PFSK-1 (cell line): Measurements from ENCODE around the gene MRGPRG.

ENCODE experiments used
- FOXP2 ChIP-seq: optimal IDR thresholded peaks from 2 replicates; pipeline ENCODE3; 2011; ENCODE audit warnings: borderline replicate concordance, control low read depth, inconsistent platforms; ENCODE audit not compliant: insufficient read depth; ENCODE audit errors: extremely low read length, extremely low read depth
- POLR2AphosphoS5 ChIP-seq: IDR thresholded peaks from 2 replicates; pipeline ENCODE4 v1.6.1; 2012; ENCODE audit warnings: low read depth, mild to moderate bottlenecking, control low read depth, low read length, moderate library complexity
- REST ChIP-seq, 2 experiments: IDR thresholded peaks; 2 replicates each; pipeline versions ENCODE4 v1.6.1 to v1.8.0; 2011 to 2012; ENCODE audit warnings: low read depth in 2 of 2, low read length in 2 of 2, control low read depth in 1 of 2, inconsistent platforms in 1 of 2, mild to moderate bottlenecking in 1 of 2, moderate library complexity in 1 of 2; ENCODE audit not compliant: insufficient read depth in 1 of 2
- SIN3A ChIP-seq: IDR thresholded peaks from 2 replicates; pipeline ENCODE4 v1.6.1; 2012; ENCODE audit warnings: mild to moderate bottlenecking, low read length, moderate library complexity, borderline replicate concordance; ENCODE audit not compliant: insufficient read depth
- TAF1 ChIP-seq: IDR thresholded peaks from 2 replicates; pipeline ENCODE4 v1.6.1; 2012; ENCODE audit warnings: low read length, control low read depth, borderline replicate concordance; ENCODE audit not compliant: insufficient read depth

MRGPRG gene

DNA sequence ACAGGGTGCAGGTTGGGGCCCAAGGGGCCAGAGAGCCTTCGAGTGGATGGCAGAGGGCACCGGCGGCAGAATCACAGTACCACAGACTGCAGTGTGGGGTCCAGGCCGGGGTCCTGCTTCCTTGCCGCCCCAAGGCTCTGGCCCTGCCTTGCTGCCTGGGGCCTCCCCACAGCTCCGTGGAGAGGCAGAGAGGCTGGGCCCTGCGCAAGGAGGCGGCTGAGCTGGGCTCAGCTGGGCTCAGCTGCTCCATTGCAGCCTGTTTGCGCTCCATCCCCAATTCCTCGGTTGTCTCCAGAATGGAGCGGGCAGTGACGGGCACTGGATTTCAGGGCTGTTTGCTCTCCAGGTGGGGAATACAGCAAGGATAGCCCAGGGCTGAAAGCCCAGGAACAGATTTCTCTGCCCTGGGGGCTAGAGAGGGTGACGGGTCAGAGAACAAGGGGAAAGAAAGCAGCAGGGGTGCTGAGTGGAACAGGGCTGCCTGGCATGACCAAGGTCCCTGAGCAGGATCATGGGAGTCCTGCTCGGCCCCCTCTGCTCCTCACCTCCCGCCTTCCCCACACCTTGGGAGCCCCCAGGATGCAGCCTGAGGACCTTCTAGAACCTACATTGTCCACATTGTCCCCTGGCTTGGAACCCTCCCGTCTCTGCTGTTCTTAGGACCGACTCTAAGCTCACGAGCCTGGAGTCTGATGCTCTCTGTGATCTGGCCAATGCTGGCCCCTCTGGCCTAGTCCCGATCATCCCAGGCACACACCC is 18.9 kb downstream of the MRGPRG start:
- TF ChIP-seq FOXP2: no peak
- no peak for TF ChIP-seq REST (IDR thresholded peaks at IDR 0.05; ENCODE audit: insufficient read depth in 1 of 2, low read depth in 2 of 2, low read length in 2 of 2)
- no peak for TF ChIP-seq POLR2AphosphoS5
- TF ChIP-seq TAF1: no peak
- TF ChIP-seq SIN3A: no peak

DNA sequence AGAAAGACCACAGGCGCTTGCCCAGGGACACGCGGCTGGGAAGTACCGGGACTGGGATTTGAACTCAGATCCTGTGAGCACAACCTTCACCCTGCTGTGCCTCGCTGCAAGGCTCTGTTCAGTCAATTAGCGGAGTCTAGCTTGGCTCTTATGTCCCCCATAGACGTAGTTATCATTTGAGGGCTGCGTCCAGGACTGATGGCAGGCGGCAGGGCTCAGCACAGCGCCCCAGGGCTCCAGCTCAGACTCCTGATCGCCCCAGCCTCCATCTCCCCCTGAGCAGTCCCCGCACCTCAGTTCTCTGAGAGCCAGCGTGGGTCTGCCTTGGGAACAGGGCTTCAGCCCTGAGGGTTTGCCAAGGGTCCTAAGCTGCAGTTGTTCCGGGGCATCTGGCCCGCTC is 19.8 kb downstream of the MRGPRG start:
- no peak for TF ChIP-seq REST (IDR thresholded peaks at IDR 0.05; ENCODE audit: insufficient read depth in 1 of 2, low read depth in 2 of 2, low read length in 2 of 2)
- TF ChIP-seq SIN3A: no peak
- TF ChIP-seq FOXP2: no peak
- no peak for TF ChIP-seq POLR2AphosphoS5
- TF ChIP-seq TAF1: no peak

DNA sequence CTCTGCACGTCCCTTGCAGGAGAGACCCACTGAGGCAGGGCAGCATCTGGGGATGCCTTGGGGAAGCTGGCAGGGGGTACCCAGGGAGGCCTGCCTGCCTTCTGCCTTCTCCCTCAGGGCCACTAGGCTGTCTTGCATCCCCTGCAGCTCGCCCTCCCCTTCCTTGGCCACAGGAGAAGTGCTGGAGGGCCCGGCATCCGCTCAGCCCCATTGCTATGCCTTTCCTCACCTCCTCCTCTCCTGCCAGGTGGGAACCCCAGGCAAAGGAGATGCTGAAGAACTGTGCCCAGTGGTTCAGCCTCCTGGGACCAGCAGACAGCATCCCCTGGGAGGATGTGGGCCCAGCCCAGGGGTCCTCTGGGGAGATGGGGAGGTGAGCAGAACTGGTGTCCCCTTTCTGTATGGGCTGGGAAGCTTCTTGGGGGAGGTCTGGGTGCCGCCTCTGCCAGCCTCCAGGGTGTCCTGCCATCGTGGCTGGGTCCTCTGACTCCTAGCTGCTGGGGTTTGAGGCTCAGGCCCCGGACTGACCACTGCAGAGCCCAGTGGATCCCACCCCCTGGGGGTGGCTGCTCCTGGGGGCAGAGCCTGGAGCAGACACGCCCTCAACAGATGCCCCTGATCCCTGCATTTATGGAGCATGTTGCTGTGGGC is 20.6 kb downstream of the MRGPRG start:
- TF ChIP-seq POLR2AphosphoS5 (no peak), REST (IDR thresholded peaks at IDR 0.05; ENCODE audit: insufficient read depth in 1 of 2, low read depth in 2 of 2, low read length in 2 of 2) (no peak), SIN3A (no peak)

- TF ChIP-seq SIN3A (no peak), TAF1 (no peak), FOXP2 (no peak), POLR2AphosphoS5 (no peak), REST (IDR thresholded peaks at IDR 0.05; ENCODE audit: insufficient read depth in 1 of 2, low read depth in 2 of 2, low read length in 2 of 2) (no peak)
These were observed 21.4 kb downstream of the MRGPRG start for GRCh38 chr11:3197044-3197695.
